Measurements from ENCODE around the gene COL13A1. TPM values are rescaled to one million over a fixed set of nuclear protein-coding genes. Genes with fewer than 3 reads are reported as not detected.

The COL13A1 gene
- total RNA-seq, 3 donors from 2014 or later (not counting 1 experiment from before 2014, with no cell fraction given) = 5.2 to 22.0 (median 10.3) TPM

DNA sequence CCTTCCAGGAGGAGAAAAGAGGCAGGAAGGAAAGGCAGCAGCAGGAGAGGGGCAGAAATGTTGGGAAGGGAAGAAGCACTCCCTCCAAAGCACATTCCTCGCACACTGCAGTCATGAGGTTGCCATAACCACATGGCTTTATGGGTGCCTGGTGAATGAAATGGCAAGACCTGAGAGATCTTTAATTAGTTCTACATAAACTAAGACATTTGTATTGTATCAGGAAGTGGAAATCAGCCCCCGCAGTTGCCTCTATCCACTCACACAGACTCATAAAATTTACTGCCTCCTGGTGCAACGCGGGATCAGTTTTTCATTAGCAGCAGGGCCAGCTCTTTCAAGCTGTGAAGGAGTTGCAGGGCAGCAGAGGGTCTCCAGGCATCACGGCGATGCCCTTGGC lies 106.4 kb downstream of the COL13A1 start:
- H3K36me3 ChIP-seq (ENCODE audit: control insufficient read depth, insufficient read depth, low read length) = no peaks in the 10 kb centered on the region
- H3K9me3 ChIP-seq (ENCODE audit: control insufficient read depth, insufficient read depth, low read length) = no peaks in the 10 kb centered on the region
- Mint-ChIP-seq H3K27me3 (ENCODE audit: low read depth in 2 of 2) (no peaks in the 10 kb centered on the region), H3K27ac (no peak overlapping the region), H3K36me3 (no peaks in the 10 kb centered on the region), H3K4me3 (no peak overlapping the region), H3K4me1 (no peaks in the 10 kb centered on the region), H3K9me3 (no peaks in the 10 kb centered on the region)
- intact Hi-C loops (cut with micrococcal nuclease) = no loop called here
- ATAC-seq (no peak), DNase-seq (no peak)
- TF ChIP-seq, protein P1, sequence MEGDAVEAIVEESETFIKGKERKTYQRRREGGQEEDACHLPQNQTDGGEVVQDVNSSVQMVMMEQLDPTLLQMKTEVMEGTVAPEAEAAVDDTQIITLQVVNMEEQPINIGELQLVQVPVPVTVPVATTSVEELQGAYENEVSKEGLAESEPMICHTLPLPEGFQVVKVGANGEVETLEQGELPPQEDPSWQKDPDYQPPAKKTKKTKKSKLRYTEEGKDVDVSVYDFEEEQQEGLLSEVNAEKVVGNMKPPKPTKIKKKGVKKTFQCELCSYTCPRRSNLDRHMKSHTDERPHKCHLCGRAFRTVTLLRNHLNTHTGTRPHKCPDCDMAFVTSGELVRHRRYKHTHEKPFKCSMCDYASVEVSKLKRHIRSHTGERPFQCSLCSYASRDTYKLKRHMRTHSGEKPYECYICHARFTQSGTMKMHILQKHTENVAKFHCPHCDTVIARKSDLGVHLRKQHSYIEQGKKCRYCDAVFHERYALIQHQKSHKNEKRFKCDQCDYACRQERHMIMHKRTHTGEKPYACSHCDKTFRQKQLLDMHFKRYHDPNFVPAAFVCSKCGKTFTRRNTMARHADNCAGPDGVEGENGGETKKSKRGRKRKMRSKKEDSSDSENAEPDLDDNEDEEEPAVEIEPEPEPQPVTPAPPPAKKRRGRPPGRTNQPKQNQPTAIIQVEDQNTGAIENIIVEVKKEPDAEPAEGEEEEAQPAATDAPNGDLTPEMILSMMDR (IDR thresholded peaks at IDR 0.05) = no peak
- no peaks in the 10 kb centered on the region for H3K4me1 ChIP-seq (ENCODE audit: control insufficient read depth, insufficient read depth, low read length)
- H3K27me3 ChIP-seq (ENCODE audit: control insufficient read depth, insufficient read depth, low read length) = no peaks in the 10 kb centered on the region
- 74% methylated on average over 5 of the region's 6 CpGs for WGBS (ENCODE audit: insufficient coverage)
- H3K27ac ChIP-seq (ENCODE audit: low read length) = no peak overlapping the region
- H3K4me3 ChIP-seq (ENCODE audit: low read length) = no peak overlapping the region

DNA sequence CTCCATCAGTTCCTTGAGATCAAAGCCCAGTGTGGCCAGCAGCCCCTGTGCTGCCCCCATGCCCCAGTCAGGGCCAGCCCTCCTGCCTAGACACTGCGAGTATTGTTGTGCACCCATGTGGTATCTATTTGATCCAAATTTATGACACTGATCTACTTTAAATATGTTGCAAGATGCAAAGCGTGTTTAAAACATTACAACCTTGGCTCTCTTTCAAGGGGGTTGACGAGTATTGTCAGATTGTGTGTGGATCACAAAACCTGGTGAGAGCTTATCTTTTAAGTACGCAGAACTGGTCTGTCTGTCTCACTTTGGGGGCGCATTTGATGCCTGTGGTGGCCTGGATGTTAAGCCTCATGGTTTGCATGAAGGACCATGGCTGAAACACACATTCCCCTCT lies 108.9 kb downstream of the COL13A1 start:
- TF ChIP-seq, protein P1 (IDR thresholded peaks at IDR 0.05) = no peak
- H3K4me1 ChIP-seq (ENCODE audit: control insufficient read depth, insufficient read depth, low read length) = peaks cover 7% of the 10 kb centered on the region
- H3K4me1 Mint-ChIP-seq = no peaks in the 10 kb centered on the region
- H3K4me3 Mint-ChIP-seq = no peak overlapping the region
- H3K27ac Mint-ChIP-seq = no peak overlapping the region
- no peaks in the 10 kb centered on the region for H3K9me3 ChIP-seq (ENCODE audit: control insufficient read depth, insufficient read depth, low read length)
- intact Hi-C loops (cut with micrococcal nuclease) = loop anchor here (10.0 kb wide), 1 partner anchor 266 kb away; no protein-coding TSS in a partner anchor
- H3K4me3 ChIP-seq (ENCODE audit: low read length) = no peak overlapping the region
- H3K27me3 ChIP-seq (ENCODE audit: control insufficient read depth, insufficient read depth, low read length) = no peaks in the 10 kb centered on the region
- 87% methylated on average over 5 of the region's 5 CpGs for WGBS (ENCODE audit: insufficient coverage)
- H3K36me3 Mint-ChIP-seq = no peaks in the 10 kb centered on the region
- no peak overlapping the region for H3K27ac ChIP-seq (ENCODE audit: low read length)
- ATAC-seq = no peak
- peaks cover 0 to 4% of the 10 kb centered on the region in 2 donors for H3K27me3 Mint-ChIP-seq (ENCODE audit: low read depth in 2 of 2)
- H3K36me3 ChIP-seq (ENCODE audit: control insufficient read depth, insufficient read depth, low read length) = no peaks in the 10 kb centered on the region
- no peak for DNase-seq
- H3K9me3 Mint-ChIP-seq = no peaks in the 10 kb centered on the region

DNA sequence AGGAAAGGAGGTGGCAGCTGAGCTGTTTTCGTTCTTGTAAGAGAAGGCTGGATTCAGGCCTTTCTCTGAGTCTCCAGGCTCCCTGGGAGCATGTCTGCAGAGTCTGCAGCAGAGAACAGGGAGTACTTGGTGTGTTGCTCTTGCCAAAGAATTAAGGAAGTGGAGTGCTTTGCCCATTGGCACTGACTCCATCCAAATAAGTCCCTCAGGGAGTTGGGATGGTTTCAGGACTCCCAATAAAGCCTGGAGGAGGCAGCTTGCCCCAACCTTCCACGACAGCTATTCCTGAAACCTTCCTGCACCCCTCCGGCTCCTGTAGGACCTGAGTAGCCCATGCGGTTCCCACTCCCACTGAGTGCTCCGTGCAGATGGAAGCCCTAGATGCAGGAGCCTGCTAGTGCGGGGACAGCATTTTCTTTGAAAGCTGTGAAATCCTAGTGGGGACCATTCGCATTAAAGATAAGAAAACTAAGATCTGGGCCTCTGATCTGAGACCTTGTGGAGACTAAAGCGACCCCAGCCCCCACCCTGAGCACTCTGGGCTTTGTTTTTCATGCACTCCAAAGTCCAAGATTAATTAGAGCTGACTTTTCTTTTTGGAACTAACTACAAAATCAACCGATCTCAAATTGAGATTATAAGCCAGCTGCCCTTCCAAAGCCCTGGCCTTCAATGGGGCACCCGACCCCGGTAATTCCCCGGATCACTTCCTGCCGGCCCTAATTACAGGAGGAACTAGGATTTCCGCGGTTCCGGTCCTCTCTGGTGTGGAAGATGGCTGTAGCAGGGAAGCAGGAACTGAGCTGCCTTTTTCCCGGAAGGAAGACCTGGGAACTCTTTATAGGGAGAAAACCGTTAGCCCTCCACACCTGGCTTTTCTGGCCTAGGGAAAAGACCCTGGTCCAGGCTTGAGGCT lies 110.2 kb downstream of the COL13A1 start:
- Histone ChIP-seq H3K27me3 (ENCODE audit: control insufficient read depth, insufficient read depth, low read length) (no peaks in the 10 kb centered on the region), H3K36me3 (ENCODE audit: control insufficient read depth, insufficient read depth, low read length) (no peaks in the 10 kb centered on the region), H3K27ac (ENCODE audit: low read length) (no peak overlapping the region), H3K9me3 (ENCODE audit: control insufficient read depth, insufficient read depth, low read length) (no peaks in the 10 kb centered on the region), H3K4me3 (ENCODE audit: low read length) (no peak overlapping the region), H3K4me1 (ENCODE audit: control insufficient read depth, insufficient read depth, low read length) (peaks cover 7% of the 10 kb centered on the region)
- WGBS (ENCODE audit: insufficient coverage) = 85% methylated on average over 18 of the region's 18 CpGs
- H3K4me1 Mint-ChIP-seq = no peaks in the 10 kb centered on the region
- TF ChIP-seq, protein P1 (IDR thresholded peaks at IDR 0.05) = no peak
- intact Hi-C loops (cut with micrococcal nuclease) = loop anchor here (10.0 kb wide), 1 partner anchor 267 kb away; no protein-coding TSS in a partner anchor
- H3K9me3 Mint-ChIP-seq = no peaks in the 10 kb centered on the region
- DNase-seq (no peak), ATAC-seq (no peak)
- peaks cover 3 to 7% of the 10 kb centered on the region in 2 donors for H3K27me3 Mint-ChIP-seq (ENCODE audit: low read depth in 2 of 2)
- H3K4me3 Mint-ChIP-seq = no peak overlapping the region
- H3K36me3 Mint-ChIP-seq = no peaks in the 10 kb centered on the region
- H3K27ac Mint-ChIP-seq = no peak overlapping the region

Data from natural killer cell (primary cell).